ACHN (cell line): ENCODE data around the gene DDX4.
"Not testable (repeated sequence)": the region's sequence is repeated elsewhere in the genome, so short reads cannot be mapped to it uniquely, and the experiment has no call there.

Source experiments
- DNase-seq: peaks from one replicate; pipeline ENCODE4 v3.0.0-alpha.2; 2015
- in situ Hi-C: cut with HindIII; loops from 2 replicates; pipeline ENCODE4 v1.10.0; 2017; ENCODE audit warnings: low sequenced_read_pairs, low pct_ligation_motif_present, low pct_unique_long_range_greater_than_20kb

Gene DDX4

GRCh38 chr5:55715519-55716078 is 22.3 kb upstream of the DDX4 start:
- DNase-seq = no peak
- in situ Hi-C loops = no loop called here

DNA sequence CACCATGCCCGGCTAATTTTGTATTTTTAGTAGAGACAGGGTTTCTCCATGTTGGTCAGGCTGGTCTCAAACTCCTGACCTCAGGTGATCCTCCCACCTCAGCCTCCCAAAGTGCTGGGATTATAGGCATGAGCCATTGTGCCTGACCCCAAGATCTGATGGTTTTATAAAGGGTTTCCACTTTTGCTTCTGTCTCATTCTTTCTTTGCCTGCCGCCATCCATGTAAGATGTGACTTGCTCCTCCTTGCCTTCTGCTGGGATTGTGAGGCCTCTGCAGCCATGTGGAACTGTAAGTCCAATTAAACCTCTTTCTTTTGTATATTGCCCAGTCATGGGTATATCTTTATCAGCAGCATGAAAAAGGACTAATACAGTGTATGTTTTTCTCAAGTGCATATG is 18.8 kb upstream of the DDX4 start:
- in situ Hi-C loops, DNase-seq: not testable (repeated sequence)

DNA sequence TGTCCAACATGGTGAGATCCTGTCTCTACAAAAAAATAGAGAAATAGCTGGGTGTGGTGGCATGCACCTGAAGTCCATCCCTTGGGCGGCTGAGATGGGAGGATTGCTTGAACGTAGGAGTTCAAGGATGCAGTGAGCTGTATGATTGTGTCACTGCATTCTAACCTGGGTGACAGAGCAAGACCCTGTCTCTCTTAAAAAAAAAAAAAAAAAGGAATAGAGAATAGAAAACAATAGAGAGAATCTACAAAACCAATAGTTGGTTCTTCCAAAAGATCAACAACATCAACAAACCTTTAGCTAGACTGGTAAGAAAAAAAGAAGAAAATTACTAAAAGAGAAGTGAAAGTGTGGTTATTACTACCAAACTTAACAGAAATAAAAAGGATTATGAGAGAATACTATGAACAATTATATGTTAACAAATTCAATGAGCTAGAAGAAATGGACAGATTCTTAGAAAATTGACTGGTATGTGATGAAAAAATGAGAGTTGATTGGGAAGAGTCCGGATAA is 17.6 kb upstream of the DDX4 start:
- in situ Hi-C loops = no loop called here
- DNase-seq = no peak

GRCh38 chr5:55724281-55724680 is 13.6 kb upstream of the DDX4 start:
- in situ Hi-C loops = no loop called here

GRCh38 chr5:55731848-55732247 is 6.0 kb upstream of the DDX4 start:
- in situ Hi-C loops = no loop called here
- no peak for DNase-seq

More at GRCh38 chr5:55724281-55724680, 13.6 kb upstream of the DDX4 start:
- no peak for DNase-seq

DNA sequence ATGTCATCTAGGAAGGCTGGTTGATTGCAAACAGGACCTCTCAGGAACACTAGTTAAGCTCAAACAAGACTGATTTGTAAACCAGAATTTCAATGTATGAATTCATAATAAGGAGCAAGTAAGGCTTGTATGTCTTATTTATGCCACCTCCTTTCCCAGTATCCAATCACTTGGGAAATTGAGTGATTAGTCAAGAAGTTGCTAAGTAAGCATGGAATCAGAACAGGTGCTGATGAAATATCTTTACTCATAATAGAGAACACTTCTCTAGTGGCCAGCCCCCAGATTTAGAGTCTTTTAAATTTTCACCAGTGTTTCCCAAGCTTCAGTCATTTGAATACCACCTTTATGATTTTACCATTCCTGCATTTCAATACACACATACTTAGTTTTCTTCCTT is 5.3 kb upstream of the DDX4 start:
- DNase-seq = no peak
- in situ Hi-C loops = no loop called here

GRCh38 chr5:55734658-55735057 is 3.2 kb upstream of the DDX4 start:
- in situ Hi-C loops = no loop called here

GRCh38 chr5:55742778-55743177 is 4.9 kb downstream of the DDX4 start:
- no peak for DNase-seq
- in situ Hi-C loops = no loop called here

More at GRCh38 chr5:55734658-55735057, 3.2 kb upstream of the DDX4 start:
- no peak for DNase-seq

- in situ Hi-C loops = no loop called here
Observed at GRCh38 chr5:55747778-55748318, 10.0 kb downstream of the DDX4 start.

GRCh38 chr5:55749387-55749786 is 11.5 kb downstream of the DDX4 start:
- in situ Hi-C loops = no loop called here
- no peak for DNase-seq

More at GRCh38 chr5:55747778-55748318, 10.0 kb downstream of the DDX4 start:
- no peak for DNase-seq

DNA sequence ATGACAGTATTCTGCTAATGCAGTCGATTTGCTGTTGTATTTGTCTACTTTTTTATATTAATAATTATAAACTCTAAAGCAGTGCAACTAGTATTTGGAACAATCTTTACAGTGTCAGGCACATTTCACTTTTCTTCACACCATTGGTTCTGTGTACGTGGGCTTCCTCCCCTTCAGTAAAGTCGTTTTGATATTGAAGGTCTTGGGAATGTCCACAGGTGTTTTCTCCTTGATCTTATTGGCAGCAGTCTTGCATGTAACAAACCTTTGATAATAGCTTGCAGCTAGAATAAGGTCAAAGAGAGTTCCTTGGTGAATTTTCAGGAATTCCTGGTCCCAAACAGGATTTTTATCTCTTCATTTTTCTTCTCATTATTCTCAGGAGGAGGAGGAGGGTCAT is 12.2 kb downstream of the DDX4 start:
- in situ Hi-C loops = no loop called here
- no peak for DNase-seq

DNA sequence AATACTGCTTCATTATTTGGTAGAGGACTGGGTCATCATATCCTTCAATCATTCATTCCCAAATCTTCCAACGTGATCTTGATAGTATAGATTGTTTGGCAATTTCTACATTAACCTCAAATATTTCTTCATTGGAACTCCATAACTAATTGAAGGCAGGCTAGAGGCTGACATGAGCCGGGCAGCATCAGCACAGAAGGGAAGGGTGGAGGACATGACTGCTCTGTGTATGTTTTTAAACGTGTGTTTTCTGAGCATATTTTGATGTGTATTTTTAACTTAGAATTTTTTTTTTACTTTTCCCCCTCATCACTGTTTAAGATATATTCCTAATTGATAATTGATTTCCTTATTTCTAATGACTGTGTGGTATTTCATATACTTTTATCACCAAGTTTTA is 12.6 kb downstream of the DDX4 start:
- no peak for DNase-seq
- in situ Hi-C loops = no loop called here

- in situ Hi-C loops = no loop called here
Observed at GRCh38 chr5:55758231-55758630, 20.4 kb downstream of the DDX4 start.

GRCh38 chr5:55758714-55759113 is 20.9 kb downstream of the DDX4 start:
- in situ Hi-C loops = no loop called here
- DNase-seq = no peak

More at GRCh38 chr5:55758231-55758630, 20.4 kb downstream of the DDX4 start:
- no peak for DNase-seq

DNA sequence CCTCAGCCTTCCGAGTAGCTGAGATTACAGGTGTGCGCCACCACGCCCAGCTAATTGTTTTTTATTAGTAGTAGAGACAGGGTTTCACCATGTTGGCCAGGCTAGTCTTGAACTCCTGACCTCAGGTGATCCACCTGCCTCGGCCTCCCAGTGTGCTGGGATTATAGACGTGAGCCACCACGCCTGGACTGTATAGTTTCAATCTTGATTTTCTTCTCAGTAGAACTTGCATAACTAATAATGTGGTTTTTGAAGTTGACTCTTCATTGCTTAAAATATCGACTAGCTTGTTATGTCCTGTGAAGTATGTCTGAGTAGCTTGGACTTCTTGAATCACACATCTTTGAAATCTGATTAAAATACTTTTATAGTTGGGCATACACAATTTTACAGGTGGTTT is 23.9 kb downstream of the DDX4 start:
- in situ Hi-C loops, DNase-seq: not testable (repeated sequence)

GRCh38 chr5:55763746-55764420 is 26.0 kb downstream of the DDX4 start:
- no peak for DNase-seq
- in situ Hi-C loops = no loop called here

DNA sequence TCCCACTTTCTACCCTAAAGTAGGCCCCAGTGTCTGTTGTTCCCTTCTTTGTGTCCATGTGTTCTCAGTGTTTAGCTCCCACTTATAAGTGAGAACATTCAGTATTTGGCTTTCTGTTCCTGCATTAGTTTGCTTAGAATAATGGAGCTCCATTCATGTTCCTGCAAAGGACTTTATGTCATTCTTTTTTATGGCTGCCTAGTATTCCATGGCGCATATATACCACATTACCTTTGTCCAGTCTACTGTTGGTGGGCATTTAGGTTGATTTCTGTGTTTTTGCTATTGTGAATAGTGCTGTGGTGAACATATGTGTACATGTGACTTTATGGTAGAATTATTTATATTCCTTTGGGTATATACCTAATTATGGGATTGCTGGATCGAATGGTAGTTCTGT is 30.4 kb downstream of the DDX4 start:
- in situ Hi-C loops = no loop called here

DNA sequence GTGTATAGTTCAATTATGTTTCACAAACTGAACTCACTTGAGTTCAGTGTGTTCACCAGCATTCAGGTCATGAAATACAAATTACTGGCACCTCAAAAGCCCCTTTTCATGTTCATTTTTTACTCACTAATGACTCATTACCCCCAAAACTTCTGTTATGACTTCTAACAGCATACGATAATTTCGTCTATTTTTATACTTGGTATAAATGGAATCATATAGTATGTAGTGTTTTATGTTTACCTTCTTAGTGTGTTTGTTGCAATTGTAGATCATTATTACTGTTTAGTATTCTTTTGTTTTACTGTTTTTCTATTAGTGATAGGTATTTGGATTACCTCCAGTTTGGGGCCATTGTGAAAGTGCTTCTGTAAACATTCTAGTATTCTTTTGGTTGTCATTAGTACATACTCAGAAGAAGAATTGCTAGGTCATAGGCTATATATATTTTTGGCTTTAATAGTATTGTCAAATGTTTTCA is 33.4 kb downstream of the DDX4 start:
- no peak for DNase-seq
- in situ Hi-C loops = no loop called here

More for the DNA sequence above, 30.4 kb downstream of the DDX4 start:
- no peak for DNase-seq

DNA sequence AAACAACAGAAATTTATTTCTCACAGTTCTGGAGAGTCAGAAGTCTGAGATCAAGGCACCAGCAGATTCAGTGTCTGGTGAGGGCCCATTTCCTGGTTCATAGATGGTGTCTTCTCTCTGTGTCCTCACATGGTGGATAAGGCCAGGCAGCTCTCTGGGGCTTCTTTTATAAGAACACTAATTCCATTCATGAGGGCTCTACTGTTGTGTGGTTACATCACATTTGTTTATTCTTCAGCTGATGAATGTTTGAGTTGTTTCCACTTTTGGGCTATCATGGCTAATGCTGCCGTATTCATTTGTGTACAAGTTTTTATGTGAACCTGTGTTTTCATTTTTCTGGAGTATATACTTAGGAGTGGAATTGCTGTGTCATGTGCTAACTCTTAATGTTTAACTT is 35.2 kb downstream of the DDX4 start:
- no peak for DNase-seq
- in situ Hi-C loops = no loop called here

DNA sequence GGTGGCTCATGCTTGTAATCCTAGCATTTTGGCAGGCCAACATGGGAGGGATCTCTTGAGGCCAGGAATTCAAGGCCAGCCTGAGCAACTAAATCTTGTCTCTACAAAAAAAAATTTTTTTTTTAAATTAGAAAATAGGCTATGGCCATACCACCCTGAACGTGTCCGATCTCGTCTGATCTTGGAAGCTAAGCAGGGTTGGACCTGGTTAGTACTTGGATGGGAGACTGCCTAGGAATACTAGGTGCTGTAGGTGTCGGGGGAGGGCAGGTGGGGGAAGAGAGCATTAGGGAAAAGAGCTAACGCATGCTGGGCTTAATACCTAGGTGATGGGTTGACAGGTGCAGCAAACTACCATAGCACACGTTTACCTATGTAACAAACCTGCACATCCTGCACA is 39.5 kb downstream of the DDX4 start:
- DNase-seq = no peak
- in situ Hi-C loops = no loop called here
